Vagina (tissue), 2 donors: ENCODE data around the gene ASPHD1. TPM values are rescaled to one million over a fixed set of nuclear protein-coding genes. Genes with fewer than 3 reads are reported as not detected.

ENCODE experiments used
- DNase-seq, 2 donors: peaks; one replicate each; pipeline ENCODE4 v3.0.0-alpha.2; 2017; ENCODE audit errors: extremely low spot score in 2 of 2
- H3K27ac ChIP-seq: fragments of 200-600 bp; sonication (generic); one replicate; pipeline ENCODE4 v1.5.1; 2019
- H3K27me3 ChIP-seq: fragments of 200-600 bp; sonication (generic); one replicate; pipeline ENCODE4 v1.5.1; 2019
- H3K36me3 ChIP-seq, 2 donors: fragments of 200-600 bp; sonication (generic); one replicate each; pipeline ENCODE4 v1.5.1; 2017 to 2019
- H3K4me1 ChIP-seq: fragments of 200-600 bp; sonication (generic); one replicate; pipeline ENCODE4 v1.5.1; 2019
- H3K4me3 ChIP-seq, 2 donors: fragments of 200-600 bp; sonication (generic); 1 replicate in 1 of 2; 2 replicates in 1 of 2; pipeline ENCODE4 v1.5.1; 2016 to 2019
- H3K9me3 ChIP-seq: fragments of 200-600 bp; sonication (generic); one replicate; pipeline ENCODE4 v1.5.1; 2019
- CTCF ChIP-seq, 3 experiments: fragments of 450-650 bp in 2 of 3; fragments of 200-600 bp in 1 of 3; sonication (generic) in 1 of 3; IDR thresholded peaks; one replicate each; pipeline ENCODE4 v1.5.1; 2017 to 2019; ENCODE audit warnings: antibody characterized with exemption in 3 of 3, mild to moderate bottlenecking in 2 of 3, moderate library complexity in 2 of 3
- POLR2A ChIP-seq, 2 donors: fragments of 450-650 bp; IDR thresholded peaks; one replicate each; pipeline ENCODE4 v1.6.1; 2017; ENCODE audit warnings: antibody characterized with exemption in 2 of 2, mild to moderate bottlenecking in 2 of 2, moderate library complexity in 2 of 2
- POLR2AphosphoS5 ChIP-seq, 2 donors: sonication (generic); formaldehyde crosslinking; IDR thresholded peaks; one replicate each; pipeline ENCODE4 v1.9.0; 2017; ENCODE audit warnings: antibody characterized with exemption in 2 of 2, mild to moderate bottlenecking in 2 of 2, low read depth in 1 of 2; ENCODE audit not compliant: insufficient read depth in 1 of 2
- intact Hi-C: fragments of 100-400 bp; cut with DNase I; formaldehyde crosslinking; loops from one replicate; pipeline ENCODE4 v1.15.1; 2023
- total RNA-seq: library from RNA; depleted of rRNA; stranded (reverse); fragments of >200 nt; gene quantifications from one replicate; pipeline ENCODE4 v1.2.3, GENCODE V29; 2016

Gene ASPHD1
- total RNA-seq, 1 donor from 2014 or later, result not detected

GRCh38 chr16:29951625-29952365 lies 51.5 kb downstream of the ASPHD1 start:
- Histone ChIP-seq H3K27ac (no peak overlapping the region), H3K36me3 (no peaks in the 10 kb centered on the region), H3K27me3 (no peaks in the 10 kb centered on the region), H3K4me3 (no peak overlapping the region), H3K9me3 (no peaks in the 10 kb centered on the region), H3K4me1 (no peaks in the 10 kb centered on the region)
- intact Hi-C loops, result loop anchor here (10.0 kb wide), 1 partner anchor 97 kb away; no protein-coding TSS in a partner anchor
- TF ChIP-seq CTCF (IDR thresholded peaks at IDR 0.05) (no peak), POLR2A (IDR thresholded peaks at IDR 0.05) (no peak), POLR2AphosphoS5 (IDR thresholded peaks at IDR 0.05; ENCODE audit: insufficient read depth in 1 of 2, low read depth in 1 of 2) (no peak)
- no peak for DNase-seq

Other genes with a start within 250 kb of the ASPHD1 start
- 7.4 TPM for gene SPN, start 237.2 kb upstream of the ASPHD1 start, total RNA-seq
- gene QPRT, start 221.3 kb upstream of the ASPHD1 start, total RNA-seq, result 13.8 TPM
- gene C16orf54, start 154.5 kb upstream of the ASPHD1 start, total RNA-seq, result 3.2 TPM
- gene ZG16, start 122.2 kb upstream of the ASPHD1 start, total RNA-seq, result not detected
- gene KIF22, start 109.7 kb upstream of the ASPHD1 start, total RNA-seq, result 18.9 TPM
- gene MAZ, start 94.0 kb upstream of the ASPHD1 start, total RNA-seq, result 87.7 TPM
- 20.4 TPM for gene PRRT2, start 88.3 kb upstream of the ASPHD1 start, total RNA-seq
- gene PAGR1, start 84.3 kb upstream of the ASPHD1 start, total RNA-seq, result 23.6 TPM
- gene MVP, start 80.0 kb upstream of the ASPHD1 start, total RNA-seq, result 111 TPM
- 89.4 TPM for gene CDIPT, start 37.3 kb upstream of the ASPHD1 start, total RNA-seq
- 15.7 TPM for gene SEZ6L2, start 938 bp upstream of the ASPHD1 start, total RNA-seq
- 20.4 TPM for gene KCTD13, start 25.7 kb downstream of the ASPHD1 start, total RNA-seq
- 85.7 TPM for gene TMEM219, start 61.6 kb downstream of the ASPHD1 start, total RNA-seq
- gene TAOK2, start 73.4 kb downstream of the ASPHD1 start, total RNA-seq, result 33.1 TPM
- gene HIRIP3, start 95.1 kb downstream of the ASPHD1 start, total RNA-seq, result 7.1 TPM
- gene INO80E, start 95.8 kb downstream of the ASPHD1 start, total RNA-seq, result 32.7 TPM
- 2.2 TPM for gene DOC2A, start 110.5 kb downstream of the ASPHD1 start, total RNA-seq
- gene C16orf92, start 122.7 kb downstream of the ASPHD1 start, total RNA-seq, result not detected
- 0.98 TPM for gene TLCD3B, start 130.8 kb downstream of the ASPHD1 start, total RNA-seq
- gene ALDOA, start 165.3 kb downstream of the ASPHD1 start, total RNA-seq, result 810 TPM
- gene PPP4C, start 175.5 kb downstream of the ASPHD1 start, total RNA-seq, result 60.4 TPM
- gene TBX6, start 191.4 kb downstream of the ASPHD1 start, total RNA-seq, result 6.4 TPM
- gene YPEL3, start 195.7 kb downstream of the ASPHD1 start, total RNA-seq, result 116 TPM
- gene GDPD3, start 213.0 kb downstream of the ASPHD1 start, total RNA-seq, result 6.9 TPM
- gene MAPK3, start 222.7 kb downstream of the ASPHD1 start, total RNA-seq, result 104 TPM